ENCODE results near the gene CLASP1.

- TF ChIP-seq POLR2A (IDR thresholded peaks at IDR 0.05; ENCODE audit: control extremely low read depth in 1 of 2, low read depth in 2 of 2, low read length in 2 of 2) = no peak
- TF ChIP-seq CTCF (IDR thresholded peaks at IDR 0.05; ENCODE audit: control extremely low read depth in 1 of 3, insufficient read depth in 1 of 3, low read depth in 1 of 3, low read length in 3 of 3) = no peak
- no peak for TF ChIP-seq KDM1A (IDR thresholded peaks at IDR 0.05; ENCODE audit: borderline replicate concordance, low read length)
- no peak for TF ChIP-seq ZNF274 (IDR thresholded peaks at IDR 0.05; ENCODE audit: borderline replicate concordance, extremely low read depth, low read length)
- TF ChIP-seq RAD21 (IDR thresholded peaks at IDR 0.05 in 1 of 2, conservative IDR thresholded peaks at IDR 0.05 in 1 of 2; ENCODE audit: low read depth in 2 of 2, low read length in 2 of 2) = no peak
- TF ChIP-seq SRF (IDR thresholded peaks at IDR 0.05; ENCODE audit: low read depth, low read length) = no peak
- TF ChIP-seq EP300 (IDR thresholded peaks at IDR 0.05; ENCODE audit: borderline replicate concordance in 1 of 2, low read depth in 2 of 2, low read length in 2 of 2) = no peak
Measured at GRCh38 chr2:121555008-121555407, 94.3 kb downstream of the CLASP1 start.

All from H1 (cell line).